Stimulated activated CD4-positive, alpha-beta T cell treated with anti-CD3 and anti-CD28 coated beads, Interleukin-2, amount 100 ng/mL, for 24 hours (primary cell): ENCODE results near the gene TCF7L2.
"Not testable (repeated sequence)": the region's sequence is repeated elsewhere in the genome, so short reads cannot be mapped to it uniquely, and the experiment has no call there.

Experiments
- DNase-seq, 2 donors: peaks; one replicate each; pipeline ENCODE4 v3.0.0-alpha.2; 2020

The TCF7L2 gene

DNA sequence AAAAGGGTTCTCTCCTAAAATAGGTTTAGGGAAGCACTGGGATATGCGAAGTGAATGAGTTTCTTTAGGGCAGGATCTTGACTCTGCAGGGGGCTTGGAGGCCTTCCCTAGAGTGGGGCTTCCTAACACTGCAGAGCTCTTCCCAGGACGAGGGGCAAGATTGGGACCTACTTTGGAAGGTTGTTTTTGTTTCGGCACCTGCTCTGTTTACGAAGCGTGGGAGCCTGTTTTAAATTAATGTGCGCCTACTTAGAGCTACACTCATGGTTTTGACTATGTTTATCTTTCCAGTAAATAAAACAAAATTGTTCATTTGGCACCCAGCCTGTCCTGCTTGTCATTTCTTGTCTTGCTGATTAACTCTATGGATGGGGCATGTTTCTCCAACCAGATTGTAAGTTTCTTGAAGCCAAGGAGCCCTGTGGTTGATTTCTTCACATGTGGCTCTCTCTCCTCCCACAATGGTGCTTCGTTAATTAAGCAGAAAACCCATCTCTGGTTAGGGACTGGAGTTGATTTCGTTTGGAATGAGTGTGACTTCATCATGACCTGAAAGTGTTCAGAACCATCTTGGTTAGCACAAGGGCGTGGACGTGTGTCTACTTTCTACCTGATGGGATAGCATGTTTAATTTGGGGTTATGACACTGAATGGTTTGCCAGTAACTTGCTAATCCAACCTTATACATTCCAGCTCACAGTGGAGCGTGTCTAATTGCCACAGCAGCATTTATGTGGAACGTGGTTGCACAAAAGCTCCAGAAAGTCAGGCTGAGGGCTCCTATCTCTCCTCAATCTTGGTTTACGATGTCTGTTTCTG lies 98.1 kb downstream of the TCF7L2 start:
- no peak for DNase-seq

DNA sequence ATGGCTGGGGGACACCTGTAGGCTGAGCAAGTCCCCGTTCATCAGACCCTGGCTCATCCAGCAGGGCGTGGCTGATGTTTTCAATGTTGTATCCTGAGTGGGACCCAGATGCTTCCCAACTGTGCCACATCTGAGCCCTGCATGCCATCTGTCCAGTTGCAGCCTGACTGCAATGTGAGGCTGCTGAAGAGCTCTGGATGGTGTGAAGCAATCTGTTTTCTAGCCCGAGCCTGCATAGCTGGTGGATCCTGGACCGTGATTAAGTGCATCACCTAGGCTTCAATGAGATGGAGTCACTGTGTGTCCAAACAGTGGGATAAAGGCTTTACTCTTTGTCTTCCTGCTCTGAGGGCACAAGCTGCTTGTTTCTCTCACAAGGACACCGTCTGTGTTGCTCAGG lies 99.8 kb downstream of the TCF7L2 start:
- DNase-seq: no peak

GRCh38 chr10:113052076-113052830 lies 102.2 kb downstream of the TCF7L2 start:
- no peak for DNase-seq

- DNase-seq: no peak
These were observed 103.0 kb downstream of the TCF7L2 start for GRCh38 chr10:113053091-113053490.

- no peak for DNase-seq
These were observed 103.8 kb downstream of the TCF7L2 start for GRCh38 chr10:113053881-113054280.

GRCh38 chr10:113055458-113055857 lies 105.4 kb downstream of the TCF7L2 start:
- DNase-seq: no peak

- no peak for DNase-seq
These were observed 106.0 kb downstream of the TCF7L2 start for GRCh38 chr10:113056030-113056429.

DNA sequence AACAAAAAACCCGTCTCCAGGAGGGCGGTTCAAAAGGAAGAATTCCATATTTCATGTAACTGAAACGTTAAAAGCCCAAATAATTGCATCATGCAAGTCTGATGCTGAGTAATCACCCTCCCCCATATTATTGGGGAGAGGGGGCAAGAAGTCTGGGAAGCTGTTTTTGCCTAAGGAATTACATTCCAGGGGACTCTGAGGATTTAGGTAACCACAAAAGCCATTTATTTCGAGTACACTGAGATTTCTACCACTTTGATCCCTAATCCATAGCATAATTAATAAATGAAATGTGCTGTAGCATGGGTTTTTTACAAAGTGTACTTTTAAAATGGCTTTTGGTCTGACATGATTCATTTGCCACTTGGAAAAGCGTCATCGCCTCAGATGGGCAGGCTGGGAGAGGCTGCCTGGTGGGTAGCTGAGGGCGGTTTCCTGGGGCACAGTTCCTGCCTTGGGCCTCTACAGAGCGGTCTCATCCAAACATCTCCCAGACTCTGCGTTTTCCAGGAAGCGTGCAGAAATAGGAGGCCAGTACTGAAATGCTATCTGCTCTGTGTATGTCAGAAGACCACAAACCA lies 106.5 kb downstream of the TCF7L2 start:
- no peak for DNase-seq

DNA sequence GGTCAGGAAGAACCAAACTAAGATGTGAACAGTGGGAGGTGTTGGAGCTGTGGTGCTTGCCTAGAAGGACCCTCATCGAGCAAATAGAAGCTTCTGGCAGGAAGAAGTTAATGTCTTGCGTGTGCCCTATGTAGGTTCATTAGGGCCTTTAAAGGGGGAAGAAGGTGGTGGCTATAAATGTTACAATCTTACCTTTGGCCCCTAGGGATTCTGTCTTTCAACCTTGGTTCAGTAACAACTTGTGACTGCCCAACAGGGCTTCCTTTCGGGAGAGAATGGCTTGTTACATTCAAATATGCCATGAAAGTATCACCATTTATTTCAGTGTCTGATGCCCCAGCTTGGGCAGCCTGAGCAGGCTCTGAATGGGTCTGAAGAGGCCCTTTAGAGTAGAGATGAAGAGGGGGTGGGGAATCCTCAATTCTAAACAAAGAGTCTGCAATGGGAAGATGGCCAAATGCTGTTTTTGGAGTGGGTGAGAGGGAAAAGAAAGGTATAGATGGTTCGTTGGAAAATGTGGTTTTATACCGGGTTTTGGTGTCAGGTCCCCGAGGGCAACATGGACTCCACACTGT lies 108.0 kb downstream of the TCF7L2 start:
- no peak for DNase-seq

- no peak for DNase-seq
These were observed 108.7 kb downstream of the TCF7L2 start for GRCh38 chr10:113058523-113059370.

DNA sequence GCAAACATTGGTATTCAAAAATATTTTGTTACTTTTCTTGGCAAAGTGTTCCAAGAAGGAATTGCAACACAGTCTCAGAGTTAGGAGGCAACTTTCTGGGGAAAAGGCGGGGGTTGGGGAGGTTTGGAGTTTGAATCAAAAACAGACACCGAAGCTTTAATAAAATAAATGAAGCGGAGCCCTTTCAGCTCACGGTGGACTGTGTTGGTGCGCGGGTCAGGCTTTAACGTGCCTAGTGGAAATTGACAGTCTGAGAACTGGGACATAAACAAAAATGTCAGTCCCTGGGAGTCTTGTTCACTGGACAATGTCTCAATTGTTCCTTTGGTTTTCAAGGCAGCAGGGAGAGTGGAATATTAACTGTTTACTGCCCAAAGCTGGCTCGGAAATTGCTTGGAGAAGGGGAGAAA lies 109.3 kb downstream of the TCF7L2 start:
- no peak for DNase-seq

DNA sequence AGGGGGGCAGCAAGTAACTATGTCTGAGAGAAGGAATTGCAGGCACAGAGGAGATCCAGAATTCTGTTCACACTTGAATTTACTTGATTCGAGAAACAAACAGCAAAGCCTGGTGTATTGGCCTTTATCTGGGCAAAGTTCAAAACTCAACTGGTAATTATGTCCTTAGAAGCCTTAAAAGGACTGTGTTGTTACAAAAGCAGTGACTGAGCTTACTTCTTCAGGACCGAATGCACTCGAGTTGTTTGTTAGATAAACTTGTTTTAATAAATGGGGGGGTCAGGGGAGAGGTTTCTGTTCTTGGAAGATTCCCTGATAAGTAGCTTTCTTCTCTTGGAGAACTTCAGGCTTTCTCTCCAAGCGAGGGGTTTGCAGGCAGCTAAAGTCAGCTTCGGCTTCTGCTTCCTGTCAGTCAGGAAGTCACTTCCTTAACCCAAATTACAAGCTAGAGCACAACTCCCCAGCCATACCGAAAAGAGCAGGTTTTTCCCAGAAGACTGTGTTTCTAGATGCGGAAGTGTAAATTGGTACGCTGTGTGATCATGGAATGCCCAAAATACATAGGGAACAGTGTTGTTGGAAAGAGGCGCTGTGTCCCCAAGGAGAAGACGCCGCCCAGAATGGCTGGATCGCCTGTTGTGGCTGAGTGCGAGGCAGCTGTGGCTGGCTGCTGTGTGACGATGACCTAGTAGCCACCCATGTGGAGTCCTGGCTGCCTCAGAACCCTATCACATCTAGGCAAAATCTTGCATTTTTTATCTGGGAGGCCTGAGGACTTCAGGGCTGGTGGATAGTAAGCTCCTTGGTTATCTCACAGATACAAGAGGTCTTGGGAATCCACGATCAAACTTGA lies 110.4 kb downstream of the TCF7L2 start:
- no peak for DNase-seq

DNA sequence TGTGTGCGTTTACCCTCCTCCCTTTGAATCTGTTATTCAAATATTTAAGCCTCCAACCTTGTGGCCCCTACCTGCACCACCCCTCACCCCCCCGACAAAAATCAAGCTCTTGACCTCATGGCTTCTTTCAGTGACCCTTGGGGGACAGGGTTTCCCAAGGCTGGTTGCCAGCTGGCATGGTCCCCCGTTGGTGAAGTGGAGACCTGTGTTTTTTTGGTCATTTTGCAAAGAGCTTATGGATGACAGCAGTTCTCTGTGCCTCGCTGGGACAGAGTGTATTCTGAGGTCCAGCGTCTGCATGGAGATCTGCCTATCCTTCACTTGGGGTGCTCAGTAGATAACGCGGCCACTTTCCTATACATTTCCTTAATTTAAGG lies 111.0 kb downstream of the TCF7L2 start:
- no peak for DNase-seq

DNA sequence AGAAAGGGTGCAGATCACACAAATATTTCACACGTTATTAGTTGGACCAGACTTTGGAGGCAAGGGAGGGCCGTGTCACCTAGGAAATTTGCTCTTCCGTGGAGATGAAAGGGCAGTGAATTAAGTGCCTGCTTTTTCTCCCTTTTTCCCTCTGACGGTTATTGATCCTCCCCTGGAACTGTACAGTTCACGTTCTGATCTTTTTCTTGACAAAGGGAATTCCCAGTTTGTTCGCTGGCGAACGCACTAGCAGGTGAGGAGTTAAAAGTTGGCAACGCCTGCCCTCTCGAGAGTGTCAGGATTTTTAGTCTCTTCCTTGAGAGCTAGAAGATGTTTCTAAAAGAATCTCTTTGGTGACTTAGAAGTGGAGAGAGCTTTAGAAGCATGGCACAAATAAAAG lies 111.5 kb downstream of the TCF7L2 start:
- no peak for DNase-seq

GRCh38 chr10:113063043-113063967 lies 113.3 kb downstream of the TCF7L2 start:
- no peak for DNase-seq

DNA sequence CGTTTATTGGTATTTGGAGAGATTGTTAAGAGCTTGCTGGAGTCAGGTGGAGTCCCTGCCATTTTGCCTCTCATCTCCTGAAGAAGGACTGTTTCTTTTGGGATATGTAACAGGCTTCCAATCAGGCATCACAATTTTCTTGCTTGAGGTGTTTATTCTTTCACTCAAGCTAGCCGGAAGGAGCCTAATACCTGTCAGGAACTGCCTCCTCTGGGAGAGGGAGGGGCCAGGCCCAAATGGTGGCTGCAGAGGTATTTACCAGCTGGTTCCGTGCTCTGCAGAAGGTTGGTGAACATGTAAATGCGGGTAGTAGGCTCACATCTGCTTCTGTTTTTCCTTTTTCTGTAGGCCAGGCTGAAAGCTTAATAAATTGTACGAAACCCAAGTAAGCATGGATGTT lies 114.0 kb downstream of the TCF7L2 start:
- DNase-seq: no peak

DNA sequence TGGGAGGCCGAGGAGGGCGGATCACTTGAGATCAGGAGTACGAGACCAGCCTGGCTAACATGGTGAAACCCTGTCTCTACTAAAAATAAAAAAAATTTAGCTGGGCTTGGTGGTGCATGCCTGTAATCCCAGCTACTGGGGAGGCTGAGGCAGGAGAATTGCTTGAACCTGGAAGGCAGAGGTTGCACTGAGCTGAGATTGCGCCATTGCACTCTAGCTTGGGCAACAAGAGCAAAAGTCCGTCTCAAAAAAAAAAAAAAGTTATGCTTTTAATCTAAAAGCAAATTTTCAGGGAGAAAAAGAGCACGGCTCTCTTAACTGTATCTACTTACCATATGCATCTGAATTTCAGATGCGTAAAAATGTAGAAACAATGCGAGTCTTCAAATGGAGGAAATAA lies 116.1 kb downstream of the TCF7L2 start:
- DNase-seq: not testable (repeated sequence)

GRCh38 chr10:113066561-113067312 lies 116.7 kb downstream of the TCF7L2 start:
- no peak for DNase-seq

DNA sequence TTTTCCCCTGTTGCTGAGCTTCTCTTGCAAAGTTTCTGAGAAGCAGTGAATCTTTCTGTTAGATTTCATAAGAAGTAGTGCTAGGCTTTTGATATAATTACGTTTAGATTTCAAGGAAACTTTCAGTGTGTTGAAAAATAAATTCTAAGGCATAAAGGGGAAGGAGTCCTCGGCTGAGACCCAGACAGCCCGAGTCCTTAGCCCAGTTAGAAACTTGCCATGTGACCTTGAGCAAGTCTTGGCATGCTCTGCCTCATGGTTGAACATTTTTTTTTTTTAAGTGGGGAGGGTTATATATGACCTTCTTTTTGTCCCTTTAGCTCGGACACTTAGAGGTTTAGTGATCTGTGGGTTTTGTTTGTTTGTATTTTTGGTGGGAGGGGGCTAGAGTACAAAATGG lies 117.5 kb downstream of the TCF7L2 start:
- no peak for DNase-seq
